Suprapubic skin (tissue), 4 donors: ENCODE data around the gene ULK4. TPM values are rescaled to one million over a fixed set of nuclear protein-coding genes. Genes with fewer than 3 reads are reported as not detected.

Experiments
- DNase-seq, 2 donors: peaks; one replicate each; pipeline ENCODE4 v3.0.0-alpha.2; 2019; ENCODE audit warnings: low spot score in 2 of 2
- H3K27ac ChIP-seq: fragments of 200-600 bp; sonication (generic); one replicate; pipeline ENCODE4 v1.5.1; 2019
- H3K27me3 ChIP-seq: fragments of 200-600 bp; sonication (generic); one replicate; pipeline ENCODE4 v1.5.1; 2019
- H3K36me3 ChIP-seq: fragments of 200-600 bp; sonication (generic); one replicate; pipeline ENCODE4 v1.5.1; 2019
- H3K4me1 ChIP-seq: fragments of 200-600 bp; sonication (generic); one replicate; pipeline ENCODE4 v1.5.1; 2019
- H3K4me3 ChIP-seq: fragments of 200-600 bp; sonication (generic); one replicate; pipeline ENCODE4 v1.5.1; 2019; ENCODE audit warnings: mild to moderate bottlenecking
- H3K9me3 ChIP-seq: fragments of 200-600 bp; sonication (generic); one replicate; pipeline ENCODE4 v1.5.1; 2019
- CTCF ChIP-seq, 2 donors: fragments of 200-600 bp in 1 of 2; fragments of 450-650 bp in 1 of 2; sonication (generic) in 1 of 2; IDR thresholded peaks; one replicate each; pipeline ENCODE4 v1.5.1; 2016 to 2019; ENCODE audit warnings: antibody characterized with exemption in 2 of 2, mild to moderate bottlenecking in 1 of 2, moderate library complexity in 1 of 2
- EP300 ChIP-seq: sonication (generic); formaldehyde crosslinking; IDR thresholded peaks from one replicate; pipeline ENCODE4 v1.6.1; 2017; ENCODE audit warnings: antibody characterized with exemption
- POLR2A ChIP-seq, 2 donors: fragments of 450-650 bp; IDR thresholded peaks; one replicate each; pipeline ENCODE4 v1.6.1; 2017; ENCODE audit warnings: antibody characterized with exemption in 2 of 2, mild to moderate bottlenecking in 2 of 2, moderate library complexity in 2 of 2
- POLR2AphosphoS5 ChIP-seq, 3 donors: sonication (generic); formaldehyde crosslinking; IDR thresholded peaks; one replicate each; pipeline ENCODE4 v1.6.1; 2017; ENCODE audit warnings: antibody characterized with exemption in 3 of 3
- WGBS: methylation state at CpG from one replicate; pipeline ENCODE4 v1.1.5; 2018; 5-methylcytosine and 5-hydroxymethylcytosine counted together
- total RNA-seq, 4 donors: library from RNA; depleted of rRNA; stranded (reverse); fragments of >200 nt; gene quantifications; one replicate each; pipeline ENCODE4 v1.1.0, GENCODE V29; 2016

Gene ULK4
- total RNA-seq, 4 donors from 2014 or later: 11.7 to 21.7 (median 16.6) TPM

- no peak overlapping the region for H3K27ac ChIP-seq
Observed at GRCh38 chr3:41431386-41431785, 530.5 kb downstream of the ULK4 start.

GRCh38 chr3:41430886-41431285, 531.0 kb downstream of the ULK4 start:
- H3K36me3 ChIP-seq: no peaks in the 10 kb centered on the region
- WGBS: 97% methylated on average over 12 of the region's 12 CpGs
- no peaks in the 10 kb centered on the region for H3K27me3 ChIP-seq
- no peak for DNase-seq
- no peak overlapping the region for H3K4me3 ChIP-seq
- peaks cover 12% of the 10 kb centered on the region for H3K9me3 ChIP-seq
- H3K4me1 ChIP-seq: no peaks in the 10 kb centered on the region
- no peak overlapping the region for H3K27ac ChIP-seq
- TF ChIP-seq POLR2AphosphoS5 (IDR thresholded peaks at IDR 0.05) (no peak), EP300 (no peak), POLR2A (IDR thresholded peaks at IDR 0.05) (no peak), CTCF (IDR thresholded peaks at IDR 0.05) (no peak)

More at GRCh38 chr3:41431386-41431785, 530.5 kb downstream of the ULK4 start:
- 95% methylated on average over 4 of the region's 4 CpGs for WGBS
- H3K4me1 ChIP-seq: no peaks in the 10 kb centered on the region
- DNase-seq: no peak
- H3K9me3 ChIP-seq: peaks cover 10% of the 10 kb centered on the region
- no peak for TF ChIP-seq POLR2A (IDR thresholded peaks at IDR 0.05)
- no peaks in the 10 kb centered on the region for H3K36me3 ChIP-seq
- H3K27me3 ChIP-seq: no peaks in the 10 kb centered on the region
- H3K4me3 ChIP-seq: no peak overlapping the region

- DNase-seq: no peak
- WGBS: 80% methylated on average over 3 of the region's 3 CpGs
Observed at GRCh38 chr3:41430391-41430790, 531.5 kb downstream of the ULK4 start.

GRCh38 chr3:41426485-41426884, 535.4 kb downstream of the ULK4 start:
- no peak overlapping the region for H3K27ac ChIP-seq
- TF ChIP-seq EP300: no peak
- TF ChIP-seq POLR2A (IDR thresholded peaks at IDR 0.05): no peak
- TF ChIP-seq POLR2AphosphoS5 (IDR thresholded peaks at IDR 0.05): no peak
- no peak for TF ChIP-seq CTCF (IDR thresholded peaks at IDR 0.05)
- WGBS: 82% methylated on average over 3 of the region's 3 CpGs
- H3K36me3 ChIP-seq: no peaks in the 10 kb centered on the region
- no peaks in the 10 kb centered on the region for H3K4me1 ChIP-seq
- peaks cover 15% of the 10 kb centered on the region for H3K9me3 ChIP-seq
- H3K4me3 ChIP-seq: no peak overlapping the region
- DNase-seq: no peak
- H3K27me3 ChIP-seq: no peaks in the 10 kb centered on the region

More at GRCh38 chr3:41430391-41430790, 531.5 kb downstream of the ULK4 start:
- H3K4me3 ChIP-seq: no peak overlapping the region
- peaks cover 15% of the 10 kb centered on the region for H3K9me3 ChIP-seq
- H3K4me1 ChIP-seq: no peaks in the 10 kb centered on the region
- no peaks in the 10 kb centered on the region for H3K27me3 ChIP-seq
- no peaks in the 10 kb centered on the region for H3K36me3 ChIP-seq
- no peak overlapping the region for H3K27ac ChIP-seq
- no peak for TF ChIP-seq CTCF (IDR thresholded peaks at IDR 0.05)
- no peak for TF ChIP-seq POLR2A (IDR thresholded peaks at IDR 0.05)
- TF ChIP-seq POLR2AphosphoS5 (IDR thresholded peaks at IDR 0.05): no peak
- TF ChIP-seq EP300: no peak

- H3K36me3 ChIP-seq: no peaks in the 10 kb centered on the region
- peaks cover 15% of the 10 kb centered on the region for H3K9me3 ChIP-seq
- H3K27ac ChIP-seq: no peak overlapping the region
- H3K27me3 ChIP-seq: no peaks in the 10 kb centered on the region
- TF ChIP-seq POLR2A (IDR thresholded peaks at IDR 0.05) (no peak), CTCF (IDR thresholded peaks at IDR 0.05) (no peak), EP300 (no peak), POLR2AphosphoS5 (IDR thresholded peaks at IDR 0.05) (no peak)
- WGBS: 71% methylated on average over 4 of the region's 4 CpGs
- no peaks in the 10 kb centered on the region for H3K4me1 ChIP-seq
- no peak overlapping the region for H3K4me3 ChIP-seq
- DNase-seq: no peak
Observed at GRCh38 chr3:41424543-41425300, 537.2 kb downstream of the ULK4 start.
